K562 (cell line): ENCODE results near the gene ZC3H15. TPM values are rescaled to one million over a fixed set of nuclear protein-coding genes. Genes with fewer than 3 reads are reported as not detected.

Experiments used
- ATAC-seq: fragments of 200-7000 bp; cut with Tn5 transposase; 3 replicates; pipeline ENCODE4 v1.9.1; 2020; ENCODE audit warnings: moderate library complexity
- BruUV-seq: library from RNA; stranded (reverse); fragments of 400-500 nt; replicated peaks from 2 replicates; lab custom pipeline; 2021; lab: Mats Ljungman, UMichigan
- CTCF ChIA-PET: fragments of 300-600 bp; formaldehyde crosslinking; extraction: SDS; loops from one replicate; lab custom pipeline; 2021; ENCODE audit warnings: low intra/inter-chr PET ratio; lab: Yijun Ruan, JAX
- POLR2A ChIA-PET: fragments of 300-600, 350-650 bp; sonication (Branson Sonifier 250); formaldehyde crosslinking; extraction: SDS; loops from one replicate; lab custom pipeline; 2021; ENCODE audit warnings: antibody characterized with exemption, inconsistent platforms; lab: Yijun Ruan, JAX
- DNase-seq, 4 experiments: peaks; one replicate each; pipeline versions ENCODE4 v3.0.0 to v3.0.0-alpha.2; 2011 to 2018; ENCODE audit warnings: low spot score in 3 of 4, mixed read lengths in 3 of 4; ENCODE audit errors: extremely low read depth in 1 of 4
- FAIRE-seq: peaks from 2 replicates; lab custom pipeline; 2011; peaks lifted over from hg19 to GRCh38; lab: Jason Lieb, UNC
- H2AFZ ChIP-seq: 2 replicates; pipeline ENCODE4 v1.6.0; 2011; ENCODE audit warnings: low read depth, low read length, control low read depth, inconsistent platforms
- H3K27ac ChIP-seq: fragments of 200-600 bp; 3 replicates; pipeline ENCODE4 v1.8.0; 2011; ENCODE audit warnings: low read depth, mild to moderate bottlenecking, control low read depth, inconsistent platforms, low read length, moderate library complexity, mixed read lengths; ENCODE audit errors: extremely low read depth
- H3K27me3 ChIP-seq, 2 experiments: fragments of 300-600 bp in 1 of 2; 2 replicates in 1 of 2; 3 replicates in 1 of 2; pipeline versions ENCODE4 v1.6.0 to v1.8.0; 2011; ENCODE audit warnings: inconsistent platforms in 2 of 2, low read length in 2 of 2, mild to moderate bottlenecking in 1 of 2, mixed read lengths in 1 of 2, moderate library complexity in 1 of 2; ENCODE audit not compliant: control insufficient read depth in 2 of 2, insufficient read depth in 2 of 2
- H3K36me3 ChIP-seq: fragments of 300-600 bp; 3 replicates; pipeline ENCODE4 v1.8.0; 2011; ENCODE audit warnings: mild to moderate bottlenecking, low read length, inconsistent platforms; ENCODE audit not compliant: control insufficient read depth, insufficient read depth
- H3K4me1 ChIP-seq, 2 experiments: fragments of 200-600 bp in 1 of 2; replicated peaks in 1 of 2; 2 replicates in 1 of 2; 3 replicates in 1 of 2; pipeline versions ENCODE4 v1.5.1 to v1.8.0; 2011; ENCODE audit warnings: inconsistent platforms in 2 of 2, low read length in 2 of 2, mild to moderate bottlenecking in 1 of 2, mixed read lengths in 1 of 2, moderate library complexity in 1 of 2; ENCODE audit not compliant: control insufficient read depth in 2 of 2, insufficient read depth in 2 of 2
- H3K4me2 ChIP-seq: 2 replicates; pipeline ENCODE4 v1.6.1; 2011; ENCODE audit warnings: low read length, control low read depth, inconsistent platforms, mixed read lengths; ENCODE audit not compliant: insufficient read depth
- H3K4me3 ChIP-seq: fragments of 200-600 bp; sonication (generic), shearing (Covaris generic); 2 replicates; pipeline ENCODE4 v1.5.1; 2016; ENCODE audit warnings: control low read depth, inconsistent platforms
- H3K79me2 ChIP-seq: fragments of 200-600 bp; 3 replicates; pipeline ENCODE4 v1.8.0; 2011; ENCODE audit warnings: low read length, inconsistent platforms; ENCODE audit not compliant: control insufficient read depth, insufficient read depth
- H3K9ac ChIP-seq, 2 experiments: 2 replicates each; pipeline versions ENCODE4 v1.6.0 to v1.6.1; 2011; ENCODE audit warnings: low read depth in 2 of 2, low read length in 2 of 2, control low read depth in 1 of 2, inconsistent platforms in 1 of 2, mild to moderate bottlenecking in 1 of 2, mixed read lengths in 1 of 2; ENCODE audit not compliant: insufficient read depth in 1 of 2
- H3K9me1 ChIP-seq: one replicate; pipeline ENCODE4 v1.6.0; 2011; ENCODE audit warnings: inconsistent platforms, mild to moderate bottlenecking, low read length, moderate library complexity; ENCODE audit not compliant: control insufficient read depth, insufficient read depth
- H3K9me3 ChIP-seq: replicated peaks from 2 replicates; pipeline ENCODE4 v1.5.1; 2011; ENCODE audit warnings: low read depth, low read length, inconsistent platforms; ENCODE audit not compliant: control insufficient read depth, insufficient read depth
- H4K20me1 ChIP-seq: replicated peaks from 2 replicates; pipeline ENCODE4 v1.6.1; 2011; ENCODE audit warnings: low read length, inconsistent platforms, mixed read lengths; ENCODE audit not compliant: control insufficient read depth, insufficient read depth
- ATF3 ChIP-seq, 2 experiments: fragments of 450-650 bp in 1 of 2; sonication (generic) in 1 of 2; formaldehyde crosslinking in 1 of 2; IDR thresholded peaks in 1 of 2; conservative IDR thresholded peaks in 1 of 2; 2 replicates each; pipeline versions ENCODE4 v1.6.1 to v1.8.1; 2016 to 2023; ENCODE audit warnings: mild to moderate bottlenecking in 2 of 2, moderate library complexity in 2 of 2, inconsistent platforms in 1 of 2, missing genetic modification reagents in 1 of 2
- ATF7 ChIP-seq: fragments of 450-650 bp; IDR thresholded peaks from 2 replicates; pipeline ENCODE4 v1.7.1; 2014; ENCODE audit warnings: mild to moderate bottlenecking, moderate library complexity
- DNMT1 ChIP-seq: fragments of 450-650 bp; IDR thresholded peaks from 2 replicates; pipeline ENCODE4 v1.6.1; 2016; ENCODE audit warnings: antibody characterized with exemption, mild to moderate bottlenecking
- U2AF1 ChIP-seq: fragments of 200-400 bp; formaldehyde crosslinking; optimal IDR thresholded peaks from 2 replicates; pipeline ENCODE3; 2017; ENCODE audit warnings: mild to moderate bottlenecking, low read depth, low read length, moderate library complexity
- WGBS: fragments of 100-300 bp; shearing (Covaris generic); methylation state at CpG from one replicate; pipeline ENCODE4 v1.1.6; 2016; ENCODE audit warnings: low coverage, mixed read lengths; ENCODE audit not compliant: insufficient coverage; ENCODE audit errors: missing lambda C conversion rate; 5-methylcytosine and 5-hydroxymethylcytosine counted together
- in situ Hi-C: fragments of 300-500 bp; cut with MboI; formaldehyde crosslinking; loops from 4 replicates; pipeline ENCODE4 v1.15.0; 2018; ENCODE audit warnings: inconsistent platforms, mixed read lengths
- intact Hi-C: fragments of 100-400 bp; cut with micrococcal nuclease; formaldehyde crosslinking; loops from 2 replicates; pipeline ENCODE4 v1.14.2; 2022
- polyA plus RNA-seq, 8 experiments: library from polyadenylated mRNA; depleted of rRNA in 4 of 8; stranded (reverse) in 5 of 8; unstranded in 3 of 8; fragments of >200 nt; fragmentation: Nextera tagmentation in 2 of 8; fragmentation: Illumina TruSeq in 1 of 8; extraction: Ambion mirVana in 2 of 8; extraction: Trizol in 1 of 8; gene quantifications; 2 replicates each; pipeline versions ENCODE4 v1.2.1 to v1.2.3, GENCODE V29; 2011 to 2014; ENCODE audit warnings: inconsistent platforms in 1 of 8, missing spikeins in 1 of 8
- total RNA-seq, 7 experiments: library from RNA; depleted of rRNA in 6 of 7; stranded (reverse); fragments of >200 nt in 6 of 7; fragmentation: Illumina TruSeq in 2 of 7; extraction: Trizol in 2 of 7; gene quantifications; 2 replicates each; pipeline versions ENCODE4 v1.2.1 to v1.2.3, GENCODE V29; 2011 to 2021; ENCODE audit warnings: low replicate concordance in 1 of 7

Gene ZC3H15
- total and polyA plus RNA-seq, 9 of the 15 experiments (the other 6 are each of a cell fraction or from before 2014, with no cell fraction given), result 132 to 286 (median 189) TPM

GRCh38 chr2:186493564-186494085 lies 7.6 kb downstream of the ZC3H15 start:
- BruUV-seq, result no TSS peak
- in situ Hi-C loops, result no loop called here
- H2AFZ ChIP-seq, result no peak overlapping the region
- no peak overlapping the region for H3K4me2 ChIP-seq
- ChIA-PET POLR2A (no interaction called here), CTCF (no interaction called here)
- peak overlapping the region; percentile 31; the same call in 2 of the 3 replicates for H3K27ac ChIP-seq
- peaks cover 0 to 21% of the 10 kb centered on the region in 2 experiments; a peak in 2 of 5 replicates for H3K4me1 ChIP-seq
- DNase-seq, result no peak
- H3K27me3 ChIP-seq, result no peaks in the 10 kb centered on the region
- H3K9ac ChIP-seq, result no peak overlapping the region
- peaks cover 97% of the 10 kb centered on the region for H3K36me3 ChIP-seq
- H3K4me3 ChIP-seq, result no peak overlapping the region
- peaks cover 3% of the 10 kb centered on the region for H3K9me1 ChIP-seq
- WGBS, result 77% methylated on average over 2 of the region's 2 CpGs
- H3K79me2 ChIP-seq, result peaks cover 98% of the 10 kb centered on the region
- no peaks in the 10 kb centered on the region for H3K9me3 ChIP-seq
- TF ChIP-seq U2AF1 (no peak), ATF7 (peak; percentile 29; the same call in 1 of the 2 replicates), ATF3 (IDR thresholded peaks at IDR 0.05) (peak; percentile 38), ATF3 (CRISPR knock-in tag; conservative IDR thresholded peaks at IDR 0.05) (no peak)
- TF ChIP-seq, all 486 proteins: peak for 2
- peaks cover 41% of the 10 kb centered on the region for H4K20me1 ChIP-seq
- ATAC-seq (peak; percentile 6; the same call in 2 of the 3 replicates), FAIRE-seq (no peak)
- intact Hi-C loops, result no loop called here

DNA sequence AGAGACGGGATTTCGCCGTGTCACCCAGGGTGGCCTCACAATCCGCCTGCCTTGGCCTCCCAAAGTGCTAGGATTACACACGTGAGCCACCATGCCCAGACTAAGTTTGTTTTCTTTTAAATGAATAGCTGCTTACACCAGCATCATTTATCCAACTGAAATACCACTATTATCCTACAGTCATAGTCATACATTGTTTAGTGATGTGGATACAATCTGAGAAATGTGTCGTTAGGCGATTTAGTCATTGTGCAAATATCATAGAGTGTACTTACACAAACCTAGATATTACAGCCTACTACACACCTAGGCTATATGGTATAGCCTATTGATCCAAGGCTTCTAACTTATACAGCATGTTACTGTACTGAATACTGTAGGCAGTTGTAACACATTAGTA lies 10.3 kb downstream of the ZC3H15 start:
- no TSS peak for BruUV-seq
- no peak for TF ChIP-seq DNMT1
- TF ChIP-seq, all 486 proteins: peak for 0
- CTCF ChIA-PET, result no interaction called here
- in situ Hi-C loops, result no loop called here
- no peak overlapping the region for H2AFZ ChIP-seq
- no peaks in the 10 kb centered on the region for H3K9me3 ChIP-seq
- DNase-seq, result no peak
- no peak overlapping the region for H3K4me2 ChIP-seq
- H3K4me1 ChIP-seq, result peaks cover 0 to 3% of the 10 kb centered on the region in 2 experiments; a peak in 1 of 5 replicates
- no peak overlapping the region for H3K27ac ChIP-seq
- H3K27me3 ChIP-seq, result no peaks in the 10 kb centered on the region
- POLR2A ChIA-PET, result interaction anchor here (1.6 kb wide), 1 partner anchor 11 kb away, joined by 5 read pairs; no protein-coding TSS in a partner anchor
- 92% methylated on average over 7 of the region's 7 CpGs for WGBS
- H3K36me3 ChIP-seq, result peaks cover 95% of the 10 kb centered on the region
- no peaks in the 10 kb centered on the region for H3K9me1 ChIP-seq
- ATAC-seq, result no peak
- H3K4me3 ChIP-seq, result no peak overlapping the region
- intact Hi-C loops, result no loop called here
- FAIRE-seq, result no peak
- H4K20me1 ChIP-seq, result peaks cover 24% of the 10 kb centered on the region
- H3K9ac ChIP-seq, result no peak overlapping the region
- H3K79me2 ChIP-seq, result peaks cover 92% of the 10 kb centered on the region
